GM19328 (cell line): Measurements from ENCODE around the gene FPR2.
"Not testable (repeated sequence)": the region's sequence is repeated elsewhere in the genome, so short reads cannot be mapped to it uniquely, and the experiment has no call there.

Experiments used
- ATAC-seq: cut with Tn5 transposase; IDR thresholded peaks from one replicate; pipeline ENCODE4 v1.9.1; 2021; ENCODE audit warnings: mild to moderate bottlenecking, moderate library complexity; ENCODE audit not compliant: unreplicated experiment

The FPR2 gene

GRCh38 chr19:51760697-51761356 is at the start of gene FPR2:
TSS of gene FPR2 (plus strand) at chr19:51761180. CDS start at chr19:51768659, 7,479 bp downstream.
- ATAC-seq = no peak

- ATAC-seq = no peak
Measured at GRCh38 chr19:51711702-51712101, 49.3 kb upstream of the FPR2 start.

GRCh38 chr19:51712461-51713081 is 48.4 kb upstream of the FPR2 start:
- ATAC-seq = no peak

- ATAC-seq = no peak
Measured at GRCh38 chr19:51713319-51714285, 47.4 kb upstream of the FPR2 start.

- no peak for ATAC-seq
Measured at GRCh38 chr19:51714848-51715247, 46.1 kb upstream of the FPR2 start.

- ATAC-seq = no peak
Measured at GRCh38 chr19:51715850-51716249, 45.1 kb upstream of the FPR2 start.

GRCh38 chr19:51716925-51717324 is 44.1 kb upstream of the FPR2 start:
- no peak for ATAC-seq

- ATAC-seq = no peak
Measured at GRCh38 chr19:51719251-51719988, 41.6 kb upstream of the FPR2 start.

GRCh38 chr19:51721905-51722304 is 39.1 kb upstream of the FPR2 start:
- no peak for ATAC-seq

GRCh38 chr19:51722492-51722891 is 38.5 kb upstream of the FPR2 start:
- ATAC-seq = no peak

- no peak for ATAC-seq
Measured at GRCh38 chr19:51724543-51724942, 36.4 kb upstream of the FPR2 start.

GRCh38 chr19:51726049-51726448 is 34.9 kb upstream of the FPR2 start:
- no peak for ATAC-seq

- no peak for ATAC-seq
Measured at GRCh38 chr19:51727349-51727880, 33.6 kb upstream of the FPR2 start.

GRCh38 chr19:51729781-51730180 is 31.2 kb upstream of the FPR2 start:
- ATAC-seq = no peak

GRCh38 chr19:51733742-51734522 is 27.0 kb upstream of the FPR2 start:
- ATAC-seq = no peak

GRCh38 chr19:51735759-51736449 is 25.1 kb upstream of the FPR2 start:
- no peak for ATAC-seq

- no peak for ATAC-seq
Measured at GRCh38 chr19:51737389-51737788, 23.6 kb upstream of the FPR2 start.

- ATAC-seq = no peak
Measured at GRCh38 chr19:51737924-51738323, 23.1 kb upstream of the FPR2 start.

GRCh38 chr19:51738523-51738922 is 22.5 kb upstream of the FPR2 start:
- ATAC-seq = not testable (repeated sequence)
